UCSD-AML1 (cell line): ENCODE results near the gene NGEF.

Source experiments
- DNase-seq: peaks from one replicate; lab custom pipeline; 2025; ENCODE audit not compliant: unreplicated experiment; lab: John Stamatoyannopoulos, UW

NGEF gene

GRCh38 chr2:233000886-233001750 lies 11.9 kb downstream of the NGEF start:
- DNase-seq: no peak

- no peak for DNase-seq
Observed at GRCh38 chr2:232999354-232999753, 13.7 kb downstream of the NGEF start.

- no peak for DNase-seq
Observed at GRCh38 chr2:232998666-232998985, 14.4 kb downstream of the NGEF start.

GRCh38 chr2:232997749-232998665 lies 15.0 kb downstream of the NGEF start:
- no peak for DNase-seq

- DNase-seq: no peak
Observed at GRCh38 chr2:232994446-232994845, 18.6 kb downstream of the NGEF start.

- DNase-seq: no peak
Observed at GRCh38 chr2:232993231-232993821, 19.7 kb downstream of the NGEF start.

GRCh38 chr2:232986155-232986554 lies 26.9 kb downstream of the NGEF start:
- DNase-seq: no peak

- no peak for DNase-seq
Observed at GRCh38 chr2:232984451-232985207, 28.4 kb downstream of the NGEF start.

- no peak for DNase-seq
Observed at GRCh38 chr2:232983669-232984140, 29.4 kb downstream of the NGEF start.

- DNase-seq: no peak
Observed at GRCh38 chr2:232982926-232983668, 30.0 kb downstream of the NGEF start.

- no peak for DNase-seq
Observed at GRCh38 chr2:232981767-232982360, 31.2 kb downstream of the NGEF start.

GRCh38 chr2:232981356-232981755 lies 31.7 kb downstream of the NGEF start:
- DNase-seq: no peak

GRCh38 chr2:232980683-232981082 lies 32.4 kb downstream of the NGEF start:
- DNase-seq: no peak

GRCh38 chr2:232979871-232980461 lies 33.1 kb downstream of the NGEF start:
- DNase-seq: no peak

- no peak for DNase-seq
Observed at GRCh38 chr2:232977438-232977971, 35.6 kb downstream of the NGEF start.

- DNase-seq: no peak
Observed at GRCh38 chr2:232976666-232977437, 36.2 kb downstream of the NGEF start.

- DNase-seq: no peak
Observed at GRCh38 chr2:232976176-232976575, 36.9 kb downstream of the NGEF start.

- no peak for DNase-seq
Observed at GRCh38 chr2:232974396-232974795, 38.7 kb downstream of the NGEF start.
